Body of pancreas (tissue), 4 donors: ENCODE results near the gene PTPN14. TPM values are rescaled to one million over a fixed set of nuclear protein-coding genes. Genes with fewer than 3 reads are reported as not detected.

Experiments used
- ATAC-seq: fragments of 150-250 bp; one replicate; pipeline ENCODE4 v1.9.1; 2016
- DNase-seq, 4 donors: peaks; one replicate each; pipeline ENCODE4 v3.0.0-alpha.2; 2019
- H3K27ac ChIP-seq, 4 donors: fragments of 200-600 bp; sonication (generic); 1 replicate in 3 of 4; 2 replicates in 1 of 4; pipeline versions ENCODE4 v1.5.1 to v1.6.1; 2016 to 2019; ENCODE audit warnings: mild to moderate bottlenecking in 1 of 4, mixed read lengths in 1 of 4, moderate library complexity in 1 of 4
- H3K27me3 ChIP-seq, 2 donors: fragments of 200-600 bp; sonication (generic); one replicate each; pipeline ENCODE4 v1.6.0; 2016; ENCODE audit warnings: mild to moderate bottlenecking in 1 of 2
- H3K36me3 ChIP-seq, 2 donors: fragments of 200-600 bp; sonication (generic); replicated peaks in 1 of 2; 2 replicates each; pipeline ENCODE4 v1.5.1; 2016; ENCODE audit warnings: low read depth in 2 of 2; ENCODE audit not compliant: insufficient read depth in 1 of 2
- H3K4me1 ChIP-seq: fragments of 200-600 bp; sonication (generic); one replicate; pipeline ENCODE4 v1.6.0; 2016
- H3K4me3 ChIP-seq, 2 donors: fragments of 200-600 bp; sonication (generic); 1 replicate in 1 of 2; 2 replicates in 1 of 2; pipeline ENCODE4 v1.5.1; 2016 to 2019
- H3K9me3 ChIP-seq, 3 donors: fragments of 200-600 bp; sonication (generic); 1 replicate in 2 of 3; 2 replicates in 1 of 3; pipeline ENCODE4 v1.5.1; 2016
- POLR2A ChIP-seq, 3 donors: fragments of 450-650 bp; IDR thresholded peaks; one replicate each; pipeline ENCODE4 v1.6.1; 2016; ENCODE audit warnings: antibody characterized with exemption in 3 of 3, mild to moderate bottlenecking in 2 of 3
- WGBS, 2 donors: methylation state at CpG; one replicate each; pipeline ENCODE4 v1.1.5; 2017; 5-methylcytosine and 5-hydroxymethylcytosine counted together
- intact Hi-C: fragments of 100-400 bp; cut with DNase I; formaldehyde crosslinking; loops from one replicate; pipeline ENCODE4 v1.15.1; 2023
- total RNA-seq, 2 donors: library from RNA; depleted of rRNA; stranded (reverse); fragments of >200 nt; gene quantifications; one replicate each; pipeline ENCODE4 v1.1.0, GENCODE V29; 2016
- TF ChIP-seq, protein P1 (sequence below), 7 experiments: fragments of 450-650 bp in 4 of 7; fragments of 200-600 bp in 3 of 7; sonication (generic) in 3 of 7; IDR thresholded peaks; one replicate each; pipeline ENCODE4 v1.5.1; 2016 to 2019; ENCODE audit warnings: antibody characterized with exemption in 7 of 7

The PTPN14 gene
- total RNA-seq, 2 donors from 2014 or later: 10.5 to 18.7 TPM

DNA sequence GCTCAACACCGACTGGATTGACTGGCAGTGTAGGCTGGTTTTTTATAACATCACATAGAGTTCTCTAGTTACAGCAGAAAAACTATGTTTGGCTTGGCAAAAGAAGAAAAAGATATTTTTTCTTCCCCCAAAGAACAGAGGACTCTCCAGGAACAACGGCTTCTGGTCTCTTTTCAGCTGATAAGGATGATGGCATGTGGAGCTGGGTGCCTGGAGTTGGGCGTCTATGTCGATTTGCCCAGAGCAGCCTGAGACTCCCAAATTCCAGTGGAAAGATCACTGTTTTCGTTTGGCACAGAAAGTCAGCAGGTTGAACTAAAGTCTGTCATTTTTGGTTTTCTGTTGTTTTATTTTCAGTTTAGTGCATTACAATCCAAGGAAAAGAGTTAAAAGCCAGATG, 179.3 kb downstream of the PTPN14 start:
- 44 to 57% methylated on average over 5 of the region's 5 CpGs for whole genome bisulfite sequencing, 2 donors
- ATAC-seq (no peak), DNase-seq (no peak)
- Histone ChIP-seq H3K4me3 (no peak overlapping the region), H3K27me3 (no peaks in the 10 kb centered on the region), H3K9me3 (no peaks in the 10 kb centered on the region), H3K36me3 (peaks cover 0 to 4% of the 10 kb centered on the region in 2 donors), H3K4me1 (no peaks in the 10 kb centered on the region), H3K27ac (no peak overlapping the region)
- TF ChIP-seq, protein P1, sequence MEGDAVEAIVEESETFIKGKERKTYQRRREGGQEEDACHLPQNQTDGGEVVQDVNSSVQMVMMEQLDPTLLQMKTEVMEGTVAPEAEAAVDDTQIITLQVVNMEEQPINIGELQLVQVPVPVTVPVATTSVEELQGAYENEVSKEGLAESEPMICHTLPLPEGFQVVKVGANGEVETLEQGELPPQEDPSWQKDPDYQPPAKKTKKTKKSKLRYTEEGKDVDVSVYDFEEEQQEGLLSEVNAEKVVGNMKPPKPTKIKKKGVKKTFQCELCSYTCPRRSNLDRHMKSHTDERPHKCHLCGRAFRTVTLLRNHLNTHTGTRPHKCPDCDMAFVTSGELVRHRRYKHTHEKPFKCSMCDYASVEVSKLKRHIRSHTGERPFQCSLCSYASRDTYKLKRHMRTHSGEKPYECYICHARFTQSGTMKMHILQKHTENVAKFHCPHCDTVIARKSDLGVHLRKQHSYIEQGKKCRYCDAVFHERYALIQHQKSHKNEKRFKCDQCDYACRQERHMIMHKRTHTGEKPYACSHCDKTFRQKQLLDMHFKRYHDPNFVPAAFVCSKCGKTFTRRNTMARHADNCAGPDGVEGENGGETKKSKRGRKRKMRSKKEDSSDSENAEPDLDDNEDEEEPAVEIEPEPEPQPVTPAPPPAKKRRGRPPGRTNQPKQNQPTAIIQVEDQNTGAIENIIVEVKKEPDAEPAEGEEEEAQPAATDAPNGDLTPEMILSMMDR (IDR thresholded peaks at IDR 0.05): no peak
- TF ChIP-seq POLR2A (IDR thresholded peaks at IDR 0.05): no peak
- intact Hi-C loops: no loop called here

DNA sequence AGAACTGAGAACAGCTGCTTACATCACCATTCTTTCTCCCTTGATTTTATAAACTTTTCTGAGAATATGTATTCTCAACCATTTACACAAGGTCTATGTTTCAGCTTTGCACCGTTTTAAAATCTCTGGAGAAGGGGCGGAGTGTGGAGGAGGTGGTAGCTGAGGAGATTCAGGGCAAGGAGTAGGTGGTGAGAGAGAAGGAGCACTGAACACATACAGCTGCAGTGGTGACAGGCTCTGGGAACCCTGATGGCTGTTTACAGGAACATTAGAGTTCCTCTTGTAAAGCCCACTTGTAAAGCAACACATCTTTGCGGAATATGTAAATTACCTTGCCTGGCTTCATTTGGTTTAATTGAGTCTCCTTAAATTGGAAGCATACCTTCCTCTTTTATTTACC, 180.8 kb downstream of the PTPN14 start:
- DNase-seq: no peak
- intact Hi-C loops: no loop called here
- H3K4me1 ChIP-seq: no peaks in the 10 kb centered on the region
- H3K27me3 ChIP-seq: no peaks in the 10 kb centered on the region
- no peaks in the 10 kb centered on the region for H3K9me3 ChIP-seq
- 88 to 94% methylated on average over 3 of the region's 3 CpGs for whole genome bisulfite sequencing, 2 donors
- H3K27ac ChIP-seq: no peak overlapping the region
- ATAC-seq: no peak
- H3K36me3 ChIP-seq: peaks cover 0 to 2% of the 10 kb centered on the region in 2 donors
- TF ChIP-seq POLR2A (IDR thresholded peaks at IDR 0.05): no peak
- TF ChIP-seq, protein P1 (IDR thresholded peaks at IDR 0.05): no peak
- H3K4me3 ChIP-seq: no peak overlapping the region

DNA sequence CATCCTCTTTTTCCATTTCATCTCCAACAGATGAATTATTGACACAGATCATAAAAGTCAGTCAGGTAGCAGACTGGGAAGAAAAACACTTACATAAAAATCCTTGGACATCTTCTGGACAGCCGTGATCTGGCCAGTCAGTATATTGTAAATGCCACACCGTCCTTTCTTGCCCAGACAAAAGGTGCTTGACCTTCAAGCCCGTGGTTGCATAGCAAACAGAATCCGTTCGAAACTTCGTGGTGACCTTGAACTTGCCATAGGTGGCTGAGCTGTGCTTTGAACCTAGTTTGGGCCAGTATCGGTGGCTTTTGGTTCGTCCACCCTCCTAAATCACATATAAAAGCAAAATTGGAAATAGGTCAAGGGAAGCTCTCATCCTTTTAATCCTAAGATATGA, 182.0 kb downstream of the PTPN14 start:
- ATAC-seq (no peak), DNase-seq (no peak)
- Histone ChIP-seq H3K36me3 (peaks cover 0 to 2% of the 10 kb centered on the region in 2 donors), H3K4me3 (no peak overlapping the region), H3K4me1 (no peaks in the 10 kb centered on the region), H3K27ac (no peak overlapping the region), H3K27me3 (no peaks in the 10 kb centered on the region), H3K9me3 (no peaks in the 10 kb centered on the region)
- intact Hi-C loops: no loop called here
- WGBS, 2 donors: 49 to 57% methylated on average over 8 of the region's 8 CpGs
- no peak for TF ChIP-seq POLR2A (IDR thresholded peaks at IDR 0.05)
- TF ChIP-seq, protein P1 (IDR thresholded peaks at IDR 0.05): no peak

DNA sequence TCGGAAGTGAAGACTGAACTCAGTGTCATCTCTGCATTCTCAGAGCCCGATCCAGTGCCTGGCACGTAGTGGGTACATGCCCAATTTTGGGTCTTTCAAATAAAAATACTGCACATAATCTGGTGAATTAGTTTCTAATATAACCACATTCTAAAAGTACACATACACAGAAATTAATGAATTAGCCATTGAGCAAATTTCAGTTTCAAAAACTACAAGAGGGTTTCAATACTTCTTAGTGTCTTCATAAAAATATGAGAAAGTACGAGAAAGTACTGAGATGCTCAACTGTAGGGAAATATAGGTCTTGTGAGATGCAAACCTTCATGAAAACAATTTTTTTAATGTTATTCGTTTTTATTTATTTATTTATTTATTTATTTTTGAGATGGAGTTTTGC, 183.6 kb downstream of the PTPN14 start:
- H3K4me3 ChIP-seq: no peak overlapping the region
- ATAC-seq: no peak
- peaks cover 0 to 2% of the 10 kb centered on the region in 2 donors for H3K36me3 ChIP-seq
- TF ChIP-seq, protein P1 (IDR thresholded peaks at IDR 0.05): no peak
- no peak for TF ChIP-seq POLR2A (IDR thresholded peaks at IDR 0.05)
- no peak for DNase-seq
- no peaks in the 10 kb centered on the region for H3K27me3 ChIP-seq
- H3K9me3 ChIP-seq: no peaks in the 10 kb centered on the region
- H3K27ac ChIP-seq: no peak overlapping the region
- no peaks in the 10 kb centered on the region for H3K4me1 ChIP-seq
- intact Hi-C loops: no loop called here
- WGBS, 2 donors: 85 to 87% methylated on average over 5 of the region's 5 CpGs

DNA sequence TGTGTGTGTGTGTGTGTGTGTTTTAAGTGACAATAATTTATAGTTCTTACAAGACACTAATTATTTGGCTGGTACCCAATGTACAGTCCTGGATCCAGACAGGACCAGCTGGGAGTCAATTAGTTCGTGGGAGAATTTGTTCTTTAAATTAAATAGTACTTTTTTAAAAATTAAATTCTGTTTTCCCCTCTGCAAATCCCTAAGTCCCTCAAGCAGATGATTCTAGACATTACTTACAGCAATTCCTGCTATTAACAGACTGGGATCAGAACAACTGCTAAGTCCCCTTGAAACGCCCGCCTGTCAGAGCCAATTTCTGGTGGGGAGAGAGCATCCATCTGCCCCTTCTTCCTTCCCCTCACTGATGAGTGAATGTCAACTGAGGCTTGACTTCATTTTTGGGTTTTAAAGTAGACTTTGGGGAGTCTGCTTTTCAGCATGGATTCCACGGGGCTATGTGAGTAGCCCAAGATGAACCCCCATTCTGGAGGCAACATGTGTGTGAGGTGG, 186.6 kb downstream of the PTPN14 start:
- TF ChIP-seq, protein P1 (IDR thresholded peaks at IDR 0.05): no peak
- no peak for TF ChIP-seq POLR2A (IDR thresholded peaks at IDR 0.05)
- H3K4me1 ChIP-seq: no peaks in the 10 kb centered on the region
- H3K9me3 ChIP-seq: no peaks in the 10 kb centered on the region
- H3K27ac ChIP-seq: no peak overlapping the region
- intact Hi-C loops: no loop called here
- ATAC-seq: no peak
- H3K36me3 ChIP-seq: peaks cover 0 to 5% of the 10 kb centered on the region in 2 donors
- 85 to 93% methylated on average over 4 of the region's 4 CpGs for WGBS, 2 donors
- no peak for DNase-seq
- no peak overlapping the region for H3K4me3 ChIP-seq
- H3K27me3 ChIP-seq: no peaks in the 10 kb centered on the region
